ENCODE data around the gene PBOV1.
"Not testable (repeated sequence)": the region's sequence is repeated elsewhere in the genome, so short reads cannot be mapped to it uniquely, and the experiment has no call there.

Gene PBOV1

DNA sequence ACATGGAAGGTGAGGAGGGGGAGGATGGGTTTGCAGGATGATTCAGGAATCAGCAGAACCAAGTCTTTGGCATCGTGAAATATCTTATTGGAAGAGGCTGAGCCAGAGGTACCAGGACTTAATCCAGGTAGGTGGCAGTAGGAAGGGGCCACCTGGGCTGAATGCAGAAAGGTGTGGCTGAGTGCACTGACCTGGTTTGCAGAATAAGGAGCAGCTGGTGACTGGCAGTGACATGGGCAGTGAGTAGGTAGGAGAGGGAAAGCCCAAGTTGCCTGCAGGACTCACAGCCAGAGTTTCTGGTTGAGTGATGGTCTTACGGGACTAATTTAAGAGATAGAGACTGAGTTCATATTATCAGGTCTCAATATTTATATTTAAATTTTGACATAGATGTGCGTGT, 1.1 kb upstream of the PBOV1 start:
- Histone ChIP-seq H3K4me3 (replicated peaks; ENCODE audit: low read depth, low read length) (no peak overlapping the region), H3K36me3 (ENCODE audit: control insufficient read depth, insufficient read depth, low read length) (no peaks in the 10 kb centered on the region), H3K27me3 (replicated peaks; ENCODE audit: control insufficient read depth, insufficient read depth, low read length) (no peaks in the 10 kb centered on the region)
- no peak for TF ChIP-seq CTCF (IDR thresholded peaks at IDR 0.05; ENCODE audit: insufficient read depth, low read length, poor library complexity, severe bottlenecking)
- DNase-seq (ENCODE audit: extremely low read depth, insufficient read length) = no peak

DNA sequence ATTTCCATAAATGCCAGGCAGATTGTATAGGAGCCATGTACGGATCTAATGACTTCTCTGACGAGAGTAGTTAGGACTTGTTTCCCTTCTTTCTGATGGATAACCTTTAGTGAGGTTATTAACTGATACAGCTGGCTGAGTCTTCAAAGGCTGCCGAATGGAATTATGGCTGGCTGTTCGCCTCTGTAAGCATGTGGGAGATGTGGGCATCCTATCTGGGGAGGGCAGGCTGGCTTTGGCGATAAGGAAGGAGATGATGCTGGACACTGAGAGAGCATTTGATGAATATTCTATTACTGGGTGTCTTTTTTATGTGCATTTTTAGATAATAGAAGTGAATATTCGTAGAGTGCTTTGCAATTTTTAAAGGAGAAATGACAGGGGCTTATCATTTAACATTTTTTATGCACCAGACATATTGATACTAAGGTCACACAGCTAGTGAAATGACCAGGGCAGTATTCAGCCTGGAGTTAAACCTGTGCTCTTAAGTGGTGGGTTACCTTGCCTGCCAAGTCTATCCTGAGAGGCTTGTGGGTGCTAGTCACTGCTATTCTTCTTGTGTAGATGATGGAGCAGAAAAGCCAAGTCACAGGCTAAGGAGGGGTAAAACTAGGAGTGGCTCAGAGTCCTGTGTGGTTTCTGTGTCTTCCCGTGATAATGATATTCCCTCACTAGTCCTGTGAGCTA, 3.1 kb downstream of the PBOV1 start:
- Histone ChIP-seq H3K4me3 (replicated peaks; ENCODE audit: low read depth, low read length) (no peak overlapping the region), H3K27me3 (replicated peaks; ENCODE audit: control insufficient read depth, insufficient read depth, low read length) (no peaks in the 10 kb centered on the region), H3K36me3 (ENCODE audit: control insufficient read depth, insufficient read depth, low read length) (no peaks in the 10 kb centered on the region)
- TF ChIP-seq CTCF (IDR thresholded peaks at IDR 0.05; ENCODE audit: insufficient read depth, low read length, poor library complexity, severe bottlenecking) = no peak
- no peak for DNase-seq (ENCODE audit: extremely low read depth, insufficient read length)

DNA sequence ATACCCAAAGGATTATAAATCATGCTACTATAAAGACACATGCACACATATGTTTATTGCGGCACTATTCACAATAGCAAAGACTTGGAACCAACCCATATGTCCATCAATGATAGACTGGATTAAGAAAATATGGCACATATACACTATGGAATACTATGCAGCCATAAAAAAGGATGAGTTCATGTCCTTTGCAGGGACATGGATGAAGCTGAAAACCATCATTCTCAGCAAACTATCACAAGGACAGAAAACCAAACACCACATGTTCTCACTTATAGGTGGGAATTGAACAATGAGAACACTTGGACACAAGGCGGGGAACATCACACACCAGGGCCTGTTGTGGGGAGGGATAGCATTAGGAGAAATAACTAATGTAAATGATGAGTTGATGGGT, 5.8 kb downstream of the PBOV1 start:
- H3K27me3 ChIP-seq (replicated peaks; ENCODE audit: control insufficient read depth, insufficient read depth, low read length); H3K36me3 ChIP-seq (ENCODE audit: control insufficient read depth, insufficient read depth, low read length); DNase-seq (ENCODE audit: extremely low read depth, insufficient read length); H3K4me3 ChIP-seq (replicated peaks; ENCODE audit: low read depth, low read length): not testable (repeated sequence)

DNA sequence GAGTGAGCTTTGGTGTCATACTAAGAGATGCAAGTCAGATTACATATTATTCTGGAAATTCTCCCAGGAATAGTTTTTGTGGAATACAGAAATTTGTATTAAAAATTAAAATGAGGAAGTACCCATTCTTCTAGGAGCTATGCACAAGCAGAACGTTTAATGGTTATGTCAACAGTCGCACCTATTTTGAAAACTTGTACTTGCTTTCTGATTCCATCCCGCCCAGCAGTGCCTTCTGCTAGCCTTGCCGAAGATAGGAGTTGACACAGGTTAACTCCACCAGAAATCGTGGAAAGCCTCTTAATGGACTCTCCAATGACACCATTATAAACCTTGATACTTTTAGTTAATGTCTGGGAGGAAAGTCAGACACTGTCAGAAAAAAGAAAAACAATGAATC, 6.7 kb downstream of the PBOV1 start:
- H3K27me3 ChIP-seq (replicated peaks; ENCODE audit: control insufficient read depth, insufficient read depth, low read length) = no peaks in the 10 kb centered on the region
- no peak for TF ChIP-seq CTCF (IDR thresholded peaks at IDR 0.05; ENCODE audit: insufficient read depth, low read length, poor library complexity, severe bottlenecking)
- H3K4me3 ChIP-seq (replicated peaks; ENCODE audit: low read depth, low read length) = no peak overlapping the region
- no peaks in the 10 kb centered on the region for H3K36me3 ChIP-seq (ENCODE audit: control insufficient read depth, insufficient read depth, low read length)
- no peak for DNase-seq (ENCODE audit: extremely low read depth, insufficient read length)

DNA sequence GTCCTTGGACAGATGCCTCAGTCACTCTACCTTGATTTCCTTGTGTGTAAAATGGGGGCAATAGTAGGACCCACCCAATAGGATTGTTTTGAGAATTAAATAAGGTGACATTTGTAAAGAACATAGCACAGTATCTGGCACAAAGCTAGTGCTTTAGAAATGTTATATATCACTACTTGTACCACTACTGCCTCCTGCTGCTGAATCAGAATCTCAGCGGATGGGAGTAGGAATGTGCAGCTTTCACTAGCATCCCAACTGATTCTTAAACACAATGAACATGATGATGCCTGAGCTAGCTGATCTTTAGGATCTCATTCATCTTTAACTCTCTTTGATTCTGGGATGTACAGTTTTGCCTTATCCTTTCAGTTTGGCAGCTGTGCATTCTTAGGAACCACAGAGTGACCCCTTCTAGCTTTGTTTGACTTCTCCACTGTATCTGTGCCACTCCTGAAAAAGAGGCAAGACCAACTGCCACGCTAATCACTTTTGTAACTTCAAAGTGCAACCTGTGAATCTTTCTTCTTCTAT, 7.2 kb downstream of the PBOV1 start:
- Histone ChIP-seq H3K36me3 (ENCODE audit: control insufficient read depth, insufficient read depth, low read length) (no peaks in the 10 kb centered on the region), H3K27me3 (replicated peaks; ENCODE audit: control insufficient read depth, insufficient read depth, low read length) (no peaks in the 10 kb centered on the region), H3K4me3 (replicated peaks; ENCODE audit: low read depth, low read length) (no peak overlapping the region)
- no peak for TF ChIP-seq CTCF (IDR thresholded peaks at IDR 0.05; ENCODE audit: insufficient read depth, low read length, poor library complexity, severe bottlenecking)
- no peak for DNase-seq (ENCODE audit: extremely low read depth, insufficient read length)

DNA sequence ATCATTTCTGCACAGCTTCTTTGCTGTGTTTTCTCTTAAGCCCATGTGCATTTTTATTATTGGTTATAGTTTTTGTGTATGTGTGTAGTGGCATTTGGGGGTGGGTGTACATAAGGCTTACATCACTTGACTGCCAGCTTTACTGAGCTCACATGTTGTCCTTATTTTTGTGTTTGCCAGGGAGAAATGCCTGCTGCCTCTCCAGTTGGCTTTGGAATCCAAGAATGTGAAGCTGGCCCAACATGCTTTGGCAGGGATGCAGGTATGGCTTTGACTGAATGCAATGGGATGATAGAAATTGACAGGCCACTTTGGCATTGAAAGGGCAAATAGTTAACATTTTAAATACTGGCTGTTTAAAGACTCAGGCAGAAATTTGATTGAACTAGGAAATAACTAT, 11.4 kb downstream of the PBOV1 start:
- Histone ChIP-seq H3K36me3 (ENCODE audit: control insufficient read depth, insufficient read depth, low read length) (no peaks in the 10 kb centered on the region), H3K4me3 (replicated peaks; ENCODE audit: low read depth, low read length) (no peak overlapping the region), H3K27me3 (replicated peaks; ENCODE audit: control insufficient read depth, insufficient read depth, low read length) (no peaks in the 10 kb centered on the region)
- no peak for DNase-seq (ENCODE audit: extremely low read depth, insufficient read length)
- no peak for TF ChIP-seq CTCF (IDR thresholded peaks at IDR 0.05; ENCODE audit: insufficient read depth, low read length, poor library complexity, severe bottlenecking)

All from GM06990 (cell line).